ENCODE results near the gene HDAC7. TPM values are rescaled to one million over a fixed set of nuclear protein-coding genes. Genes with fewer than 3 reads are reported as not detected.

HDAC7 gene
- total RNA-seq, 2 experiments from 2014 or later: 373 to 382 TPM

GRCh38 chr12:47752552-47752951 lies 67.2 kb downstream of the HDAC7 start:
- CTCF ChIA-PET: interaction anchor here (0.8 to 14.5 kb wide), 3 partner anchors 12 to 37 kb away, joined by 3 to 355 read pairs (median 4); no protein-coding TSS in a partner anchor
- no peak for TF ChIP-seq CTCF (IDR thresholded peaks at IDR 0.05)
- ATAC-seq (no peak), DNase-seq (no peak)
- Mint-ChIP-seq H3K9me3 (no peaks in the 10 kb centered on the region), H3K4me3 (no peak overlapping the region), H3K27me3 (no peaks in the 10 kb centered on the region), H3K4me1 (ENCODE audit: low read depth) (peaks cover 24% of the 10 kb centered on the region), H3K36me3 (ENCODE audit: low read depth) (no peaks in the 10 kb centered on the region), H3K27ac (no peak overlapping the region)
- POLR2A ChIA-PET: no interaction called here
- intact Hi-C loops (cut with micrococcal nuclease): no loop called here

- peaks cover 20% of the 10 kb centered on the region for H3K4me1 Mint-ChIP-seq (ENCODE audit: low read depth)
- ATAC-seq: no peak
- ChIA-PET CTCF (interaction anchor here (0.8 to 14.5 kb wide), 3 partner anchors 12 to 36 kb away, joined by 3 to 355 read pairs (median 4); no protein-coding TSS in a partner anchor), POLR2A (no interaction called here)
- intact Hi-C loops (cut with micrococcal nuclease): no loop called here
- H3K36me3 Mint-ChIP-seq (ENCODE audit: low read depth): no peaks in the 10 kb centered on the region
- no peaks in the 10 kb centered on the region for H3K9me3 Mint-ChIP-seq
- TF ChIP-seq CTCF (IDR thresholded peaks at IDR 0.05): no peak
- DNase-seq: no peak
- H3K4me3 Mint-ChIP-seq: no peak overlapping the region
- no peaks in the 10 kb centered on the region for H3K27me3 Mint-ChIP-seq
- no peak overlapping the region for H3K27ac Mint-ChIP-seq
These were observed 67.6 kb downstream of the HDAC7 start for GRCh38 chr12:47752121-47752520.

GRCh38 chr12:47751561-47751960 lies 68.1 kb downstream of the HDAC7 start:
- no peak for TF ChIP-seq CTCF (IDR thresholded peaks at IDR 0.05)
- H3K9me3 Mint-ChIP-seq: no peaks in the 10 kb centered on the region
- CTCF ChIA-PET: interaction anchor here (0.8 to 14.5 kb wide), 4 partner anchors 11 to 36 kb away, joined by 3 to 685 read pairs (median 180); partner anchors contain the start of gene SLC48A1
- H3K4me1 Mint-ChIP-seq (ENCODE audit: low read depth): peaks cover 19% of the 10 kb centered on the region
- no peaks in the 10 kb centered on the region for H3K27me3 Mint-ChIP-seq
- POLR2A ChIA-PET: no interaction called here
- H3K36me3 Mint-ChIP-seq (ENCODE audit: low read depth): no peaks in the 10 kb centered on the region
- intact Hi-C loops (cut with micrococcal nuclease): no loop called here
- H3K4me3 Mint-ChIP-seq: no peak overlapping the region
- no peak for DNase-seq
- ATAC-seq: no peak
- H3K27ac Mint-ChIP-seq: no peak overlapping the region

- peaks cover 14% of the 10 kb centered on the region for H3K4me1 Mint-ChIP-seq (ENCODE audit: low read depth)
- CTCF ChIA-PET: interaction anchor here (12.5 to 14.5 kb wide), 2 partner anchors 11 to 23 kb away, joined by 355 to 685 read pairs; partner anchors contain the start of gene SLC48A1
- H3K36me3 Mint-ChIP-seq (ENCODE audit: low read depth): no peaks in the 10 kb centered on the region
- H3K27me3 Mint-ChIP-seq: no peaks in the 10 kb centered on the region
- intact Hi-C loops (cut with micrococcal nuclease): no loop called here
- ATAC-seq (no peak), DNase-seq (no peak)
- H3K4me3 Mint-ChIP-seq: no peak overlapping the region
- no peak for TF ChIP-seq CTCF (IDR thresholded peaks at IDR 0.05)
- no peaks in the 10 kb centered on the region for H3K9me3 Mint-ChIP-seq
- POLR2A ChIA-PET: no interaction called here
- H3K27ac Mint-ChIP-seq: no peak overlapping the region
These were observed 68.7 kb downstream of the HDAC7 start for GRCh38 chr12:47750916-47751470.

- intact Hi-C loops (cut with micrococcal nuclease): no loop called here
- no peak for TF ChIP-seq CTCF (IDR thresholded peaks at IDR 0.05)
- CTCF ChIA-PET: interaction anchor here (12.5 to 14.5 kb wide), 2 partner anchors 10 to 24 kb away, joined by 355 to 685 read pairs; partner anchors contain the start of gene SLC48A1
These were observed 69.4 kb downstream of the HDAC7 start for GRCh38 chr12:47750229-47750798.

More at GRCh38 chr12:47750229-47750798, 69.4 kb downstream of the HDAC7 start:
- DNase-seq (no peak), ATAC-seq (no peak)
- no peak overlapping the region for H3K27ac Mint-ChIP-seq
- no peaks in the 10 kb centered on the region for H3K36me3 Mint-ChIP-seq (ENCODE audit: low read depth)
- H3K4me3 Mint-ChIP-seq: no peak overlapping the region
- no peaks in the 10 kb centered on the region for H3K27me3 Mint-ChIP-seq
- H3K9me3 Mint-ChIP-seq: no peaks in the 10 kb centered on the region
- POLR2A ChIA-PET: interaction anchor here (0.9 kb wide), 1 partner anchor 174 kb away, joined by 3 read pairs; no protein-coding TSS in a partner anchor
- H3K4me1 Mint-ChIP-seq (ENCODE audit: low read depth): peaks cover 7% of the 10 kb centered on the region

Data from activated CD8-positive, alpha-beta T cell treated with anti-CD3 and anti-CD28 coated beads for 36 hours (primary cell).